Measurements from ENCODE around the gene OR56A5.
"Not testable (repeated sequence)": the region's sequence is repeated elsewhere in the genome, so short reads cannot be mapped to it uniquely, and the experiment has no call there.

The OR56A5 gene
- total RNA-seq = 0 reads per million in 2 donors

DNA sequence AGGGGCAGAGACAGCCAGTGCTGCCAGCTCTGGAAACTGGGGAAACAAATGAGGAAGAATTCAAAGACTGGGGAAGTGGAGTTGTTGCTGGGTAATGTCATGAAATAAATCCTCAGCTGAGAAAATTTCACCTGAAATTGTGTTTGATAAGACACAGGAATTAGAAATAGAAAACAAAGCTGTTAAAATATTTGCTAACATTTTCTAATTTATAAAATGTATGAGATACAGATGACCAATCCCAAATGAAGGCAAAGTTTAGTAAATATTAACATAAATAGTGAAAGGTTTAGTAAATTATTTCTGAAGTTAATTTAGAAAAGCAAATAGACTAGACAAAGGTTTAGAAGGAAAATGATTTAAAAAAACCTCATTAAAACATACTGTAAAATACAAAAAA lies at the start of gene OR56A5:
OR56A5 (minus strand) TSS at position 101 of the 400 bp plus-strand sequence; CDS start at position 101, 0 bp downstream.
- DNase-seq = no peak

DNA sequence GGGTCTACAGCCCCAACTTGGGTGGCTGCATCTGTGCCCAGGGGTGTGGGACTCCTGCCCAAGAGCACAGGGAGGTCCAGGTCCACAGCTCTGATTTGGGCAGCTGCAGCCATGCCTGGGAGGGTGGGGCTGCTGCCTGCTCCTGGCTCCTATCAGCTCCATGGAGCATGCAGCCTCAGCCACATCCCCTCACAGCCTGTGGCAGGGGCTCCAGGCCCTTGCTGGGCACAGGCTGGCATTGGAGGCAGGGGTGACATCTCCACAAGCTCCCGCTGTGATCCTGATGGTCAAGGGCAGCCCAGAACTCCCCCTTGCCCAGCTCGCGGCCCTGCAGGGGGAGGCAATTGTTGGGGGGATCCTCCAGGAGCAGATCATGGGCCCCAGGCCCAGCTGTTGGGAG lies 44.7 kb upstream of the OR56A5 start:
- no peak for DNase-seq

GRCh38 chr11:6012035-6012668 lies 43.9 kb upstream of the OR56A5 start:
- DNase-seq = no peak

- no peak for DNase-seq
These were observed 38.6 kb upstream of the OR56A5 start, which contains the start of gene OR56A4 for GRCh38 chr11:6006846-6007245. TSS of gene OR56A4 (minus strand) at chr11:6006946. CDS start at chr11:6002992, 3,954 bp downstream.

GRCh38 chr11:6006395-6006794 lies 38.1 kb upstream of the OR56A5 start:
- DNase-seq = no peak

- DNase-seq = no peak
These were observed 34.0 kb upstream of the OR56A5 start for GRCh38 chr11:6002202-6002699.

- DNase-seq = no peak
These were observed 26.5 kb upstream of the OR56A5 start for GRCh38 chr11:5994791-5995190.

GRCh38 chr11:5992604-5993251 lies 24.4 kb upstream of the OR56A5 start:
- DNase-seq = no peak

GRCh38 chr11:5992150-5992549 lies 23.9 kb upstream of the OR56A5 start:
- DNase-seq = no peak

DNA sequence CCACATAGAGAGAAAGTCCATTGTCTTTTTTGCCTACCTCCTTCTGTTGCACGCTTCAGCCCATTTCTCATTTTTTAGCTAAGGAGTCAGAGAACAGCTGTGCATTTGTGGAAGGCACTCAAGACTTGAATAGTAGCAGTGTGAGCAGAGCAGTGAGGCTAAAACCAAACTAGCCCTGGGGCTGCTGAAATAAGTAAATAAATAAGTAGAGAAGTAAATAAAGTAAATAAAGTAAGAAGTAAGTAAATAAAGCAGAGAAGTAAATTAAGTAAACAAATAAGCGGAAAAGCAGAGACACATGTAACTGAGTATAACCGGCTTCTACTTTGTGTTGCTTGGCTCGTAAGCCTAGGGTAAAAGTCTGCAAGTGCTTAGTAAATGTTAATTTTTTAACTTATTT lies 20.9 kb upstream of the OR56A5 start:
- DNase-seq = no peak

DNA sequence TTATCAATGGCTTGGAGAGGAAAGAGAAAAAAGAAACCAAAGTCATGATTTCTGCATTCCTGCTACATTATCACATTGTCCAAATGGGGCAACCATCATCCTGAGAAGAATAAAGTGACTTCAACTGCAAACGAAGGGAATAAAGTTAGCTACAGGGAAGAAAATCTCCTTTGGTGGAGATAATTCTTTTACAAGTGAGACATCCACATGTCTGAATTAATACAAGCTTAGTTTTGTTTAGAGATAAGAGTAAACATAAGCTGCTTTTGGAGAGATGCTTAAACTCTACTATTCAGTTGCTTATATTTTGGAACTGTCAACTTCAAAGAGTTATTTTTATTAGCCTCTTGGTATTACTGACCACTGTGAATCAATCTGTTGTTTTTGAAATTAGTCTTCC lies 18.6 kb upstream of the OR56A5 start, which contains the start of gene OR52L1:
OR52L1 (minus strand) TSS at position 101 of the 400 bp plus-strand sequence; CDS start at position 46, 55 bp downstream.
- no peak for DNase-seq

DNA sequence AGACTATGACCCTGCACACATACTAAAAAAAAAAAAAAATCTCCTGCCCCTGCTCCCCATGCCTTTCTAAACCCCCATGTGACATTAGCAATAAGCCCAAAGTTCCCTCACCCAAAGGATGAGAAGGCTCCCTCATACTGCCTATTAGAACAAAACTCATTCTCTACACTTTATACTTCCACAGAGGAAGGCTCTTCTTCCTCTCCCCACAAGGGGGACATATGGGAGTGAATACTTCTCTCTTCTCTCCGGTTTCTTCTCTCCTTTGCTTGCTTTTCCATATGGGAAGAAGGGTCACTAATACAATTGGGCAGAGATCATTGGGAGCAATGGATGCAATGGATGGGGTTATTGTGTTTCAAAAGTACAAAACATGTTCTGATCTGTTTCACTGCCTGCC lies 15.1 kb upstream of the OR56A5 start:
- DNase-seq = no peak

DNA sequence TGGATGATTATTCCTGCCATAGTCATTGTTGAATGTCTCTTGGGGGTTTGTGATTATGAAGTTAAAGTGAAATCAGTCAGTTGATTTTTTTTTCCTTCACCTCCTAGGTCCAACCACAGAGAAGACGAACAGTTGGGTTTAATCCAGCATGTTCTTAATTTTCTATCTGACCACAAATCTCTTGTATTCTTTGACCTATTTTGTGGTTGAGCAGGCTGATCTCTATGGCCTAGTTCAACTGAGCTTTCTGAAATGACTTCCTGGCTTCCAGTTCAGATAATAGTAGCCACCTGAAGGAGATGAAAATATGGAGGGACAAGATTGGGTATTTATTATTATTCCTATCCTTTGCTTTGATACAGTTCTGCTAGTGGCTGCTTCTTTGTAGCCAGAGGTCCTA lies 5.2 kb upstream of the OR56A5 start:
- DNase-seq = no peak

GRCh38 chr11:5967708-5968107 lies 586 bp downstream of the OR56A5 start:
- no peak for DNase-seq

DNA sequence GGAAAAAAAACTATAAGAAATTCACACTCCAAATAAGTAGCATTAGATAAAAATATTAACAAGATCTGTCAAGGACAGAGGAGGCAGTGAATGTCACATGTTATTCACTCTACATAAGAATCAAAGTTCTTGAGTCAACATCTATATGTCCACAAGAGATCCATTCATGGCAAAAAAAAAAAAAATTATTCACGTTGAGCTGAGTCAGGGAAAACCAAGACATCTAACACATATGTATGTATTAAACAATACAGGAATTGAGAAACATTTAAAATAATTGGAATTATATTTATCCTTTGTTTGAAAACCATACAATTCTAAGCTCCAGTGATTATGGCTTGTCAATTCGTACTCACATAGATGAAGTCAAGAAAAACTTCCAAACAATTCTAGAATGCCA lies 1.3 kb downstream of the OR56A5 start:
- DNase-seq = no peak

- not testable (repeated sequence) for DNase-seq
These were observed 7.5 kb downstream of the OR56A5 start for GRCh38 chr11:5960704-5961320.

GRCh38 chr11:5955586-5955985 lies 12.7 kb downstream of the OR56A5 start:
- no peak for DNase-seq

DNA sequence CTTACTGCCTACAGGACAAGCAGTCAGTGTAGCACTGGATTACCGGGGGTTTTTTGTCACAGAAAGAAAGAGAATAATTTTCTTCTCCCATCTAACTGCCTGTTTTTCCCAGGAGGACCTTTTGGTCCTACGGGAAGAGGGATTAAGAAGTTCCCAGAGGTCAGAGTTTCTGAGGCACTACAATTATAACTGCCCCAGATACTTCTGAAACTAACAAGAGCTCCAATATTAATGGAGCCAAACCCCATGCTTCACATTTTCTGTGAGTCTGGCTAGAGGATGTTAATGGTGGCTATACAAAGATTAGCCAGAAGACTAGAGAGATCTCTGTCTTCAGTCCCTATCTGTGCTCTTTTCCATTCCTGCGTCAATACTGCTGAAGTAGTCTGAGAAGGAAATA lies 26.3 kb downstream of the OR56A5 start, which contains the start of gene OR56A3:
OR56A3 (plus strand) TSS at position 301 of the 400 bp plus-strand sequence. CDS start 5,096 bp downstream, outside the sequence.
- DNase-seq = no peak

- no peak for DNase-seq
These were observed 27.5 kb downstream of the OR56A5 start for GRCh38 chr11:5940748-5941147.

DNA sequence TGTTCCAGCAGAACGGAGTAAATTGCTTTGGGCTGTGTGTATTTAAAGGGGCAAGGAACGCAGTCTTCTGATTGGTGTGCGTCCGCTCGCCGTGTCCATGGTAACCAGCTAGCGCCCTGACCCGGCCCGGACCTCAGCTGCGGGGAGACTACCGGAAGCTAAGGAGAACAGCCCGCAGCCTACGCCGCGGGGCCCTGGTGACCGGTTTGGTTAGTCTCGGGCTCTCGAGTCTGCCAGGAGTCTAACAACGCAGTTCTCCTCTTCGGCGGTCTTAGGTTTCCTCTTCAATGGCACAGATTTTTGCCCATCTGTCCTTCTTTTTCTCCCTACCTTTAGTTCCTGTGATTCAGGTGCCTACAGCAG lies 29.7 kb downstream of the OR56A5 start:
- DNase-seq = no peak

- DNase-seq = no peak
These were observed 30.3 kb downstream of the OR56A5 start for GRCh38 chr11:5937868-5938602.

- DNase-seq = no peak
These were observed 35.2 kb downstream of the OR56A5 start for GRCh38 chr11:5933116-5933515.

- no peak for DNase-seq
These were observed 35.6 kb downstream of the OR56A5 start for GRCh38 chr11:5932671-5933070.

Data from activated gamma-delta T cell (primary cell).